Measurements from ENCODE around the gene STAM.

STAM gene

GRCh38 chr10:17652585-17652984 is 8.6 kb downstream of the STAM start:
- Histone ChIP-seq H3K4me3 (ENCODE audit: low read depth in 1 of 2, low read length in 1 of 2) (no peak overlapping the region), H3K36me3 (no peaks in the 10 kb centered on the region), H3K27ac (no peak overlapping the region), H3K27me3 (no peaks in the 10 kb centered on the region), H3K9me3 (no peaks in the 10 kb centered on the region), H3K4me1 (ENCODE audit: control insufficient read depth in 1 of 2, insufficient read depth in 1 of 2, low read depth in 1 of 2, low read length in 1 of 2) (peaks cover 18 to 19% of the 10 kb centered on the region in 2 experiments)
- TF ChIP-seq CTCF (IDR thresholded peaks at IDR 0.05): no peak

- no peaks in the 10 kb centered on the region for H3K27me3 ChIP-seq
- H3K27ac ChIP-seq: peak overlapping the region; percentile 41
- TF ChIP-seq CTCF (IDR thresholded peaks at IDR 0.05): no peak
- no peaks in the 10 kb centered on the region for H3K36me3 ChIP-seq
- no peaks in the 10 kb centered on the region for H3K9me3 ChIP-seq
- no peak overlapping the region for H3K4me3 ChIP-seq (ENCODE audit: low read depth in 1 of 2, low read length in 1 of 2)
- H3K4me1 ChIP-seq (ENCODE audit: control insufficient read depth in 1 of 2, insufficient read depth in 1 of 2, low read depth in 1 of 2, low read length in 1 of 2): peaks cover 4 to 8% of the 10 kb centered on the region in 2 experiments
Observed at GRCh38 chr10:17655009-17655408, 11.1 kb downstream of the STAM start.

- no peaks in the 10 kb centered on the region for H3K27me3 ChIP-seq
- H3K36me3 ChIP-seq: peaks cover 3% of the 10 kb centered on the region
- peak overlapping the region; percentile 41 for H3K27ac ChIP-seq
- H3K9me3 ChIP-seq: no peaks in the 10 kb centered on the region
- H3K4me1 ChIP-seq (ENCODE audit: control insufficient read depth in 1 of 2, insufficient read depth in 1 of 2, low read depth in 1 of 2, low read length in 1 of 2): peaks cover 4 to 8% of the 10 kb centered on the region in 2 experiments
- no peak for TF ChIP-seq CTCF (IDR thresholded peaks at IDR 0.05)
- H3K4me3 ChIP-seq (ENCODE audit: low read depth in 1 of 2, low read length in 1 of 2): no peak overlapping the region
Observed at GRCh38 chr10:17655567-17656146, 11.7 kb downstream of the STAM start.

GRCh38 chr10:17657103-17657500 is 13.2 kb downstream of the STAM start:
- no peak overlapping the region for H3K27ac ChIP-seq
- peaks cover 13% of the 10 kb centered on the region for H3K36me3 ChIP-seq
- peaks cover 4 to 8% of the 10 kb centered on the region in 2 experiments for H3K4me1 ChIP-seq (ENCODE audit: control insufficient read depth in 1 of 2, insufficient read depth in 1 of 2, low read depth in 1 of 2, low read length in 1 of 2)
- H3K4me3 ChIP-seq (ENCODE audit: low read depth in 1 of 2, low read length in 1 of 2): no peak overlapping the region
- H3K27me3 ChIP-seq: no peaks in the 10 kb centered on the region
- H3K9me3 ChIP-seq: no peaks in the 10 kb centered on the region
- no peak for TF ChIP-seq CTCF (IDR thresholded peaks at IDR 0.05)

GRCh38 chr10:17659365-17659764 is 15.4 kb downstream of the STAM start:
- Histone ChIP-seq H3K27ac (no peak overlapping the region), H3K9me3 (no peaks in the 10 kb centered on the region), H3K27me3 (no peaks in the 10 kb centered on the region), H3K4me1 (ENCODE audit: control insufficient read depth in 1 of 2, insufficient read depth in 1 of 2, low read depth in 1 of 2, low read length in 1 of 2) (peaks cover 4 to 8% of the 10 kb centered on the region in 2 experiments), H3K4me3 (ENCODE audit: low read depth in 1 of 2, low read length in 1 of 2) (no peak overlapping the region), H3K36me3 (peaks cover 20% of the 10 kb centered on the region)
- TF ChIP-seq CTCF (IDR thresholded peaks at IDR 0.05): no peak
